GM18861 (cell line): ENCODE data around the gene NKTR.

ENCODE experiments used
- ATAC-seq: cut with Tn5 transposase; IDR thresholded peaks from one replicate; pipeline ENCODE4 v1.9.1; 2021; ENCODE audit not compliant: unreplicated experiment

Gene NKTR

GRCh38 chr3:42660898-42661297 lies 60.4 kb downstream of the NKTR start:
- no peak for ATAC-seq

GRCh38 chr3:42661593-42662022 lies 61.1 kb downstream of the NKTR start:
- ATAC-seq, result no peak

GRCh38 chr3:42662037-42662812 lies 61.7 kb downstream of the NKTR start:
- no peak for ATAC-seq

- ATAC-seq, result no peak
Observed at GRCh38 chr3:42662813-42663535, 62.5 kb downstream of the NKTR start.

GRCh38 chr3:42663581-42664437 lies 63.3 kb downstream of the NKTR start:
- ATAC-seq, result no peak

- no peak for ATAC-seq
Observed at GRCh38 chr3:42664438-42664803, 63.9 kb downstream of the NKTR start.

- ATAC-seq, result no peak
Observed at GRCh38 chr3:42665050-42665878, 64.8 kb downstream of the NKTR start.

- no peak for ATAC-seq
Observed at GRCh38 chr3:42666022-42666421, 65.5 kb downstream of the NKTR start.

GRCh38 chr3:42666577-42666998 lies 66.1 kb downstream of the NKTR start:
- ATAC-seq, result no peak

GRCh38 chr3:42667096-42667522 lies 66.6 kb downstream of the NKTR start:
- no peak for ATAC-seq

GRCh38 chr3:42667523-42668412 lies 67.3 kb downstream of the NKTR start:
- no peak for ATAC-seq

- ATAC-seq, result no peak
Observed at GRCh38 chr3:42668413-42668760, 67.9 kb downstream of the NKTR start.

- ATAC-seq, result no peak
Observed at GRCh38 chr3:42668793-42669217, 68.3 kb downstream of the NKTR start.

GRCh38 chr3:42670051-42670576 lies 69.6 kb downstream of the NKTR start:
- ATAC-seq, result no peak

- no peak for ATAC-seq
Observed at GRCh38 chr3:42670670-42671069, 70.2 kb downstream of the NKTR start.

- ATAC-seq, result no peak
Observed at GRCh38 chr3:42672515-42672914, 72.0 kb downstream of the NKTR start.

GRCh38 chr3:42673082-42673481 lies 72.6 kb downstream of the NKTR start:
- no peak for ATAC-seq

- ATAC-seq, result no peak
Observed at GRCh38 chr3:42674146-42674545, 73.7 kb downstream of the NKTR start.

- no peak for ATAC-seq
Observed at GRCh38 chr3:42675909-42676308, 75.4 kb downstream of the NKTR start.
